ENCODE results near the gene DSE.
A peak's percentile ranks its signal among the peaks of the same experiment; 100 is the strongest.

DSE gene

GRCh38 chr6:116362276-116362675 is 8.5 kb upstream of the DSE start:
- no peak for DNase-seq (ENCODE audit: low read depth)

- DNase-seq (ENCODE audit: low read depth): no peak
Observed at GRCh38 chr6:116363759-116364158, 7.0 kb upstream of the DSE start.

GRCh38 chr6:116364321-116364720 is 6.4 kb upstream of the DSE start:
- DNase-seq (ENCODE audit: low read depth): no peak

GRCh38 chr6:116365743-116366142 is 5.0 kb upstream of the DSE start:
- DNase-seq (ENCODE audit: low read depth): no peak

- DNase-seq (ENCODE audit: low read depth): no peak
Observed at GRCh38 chr6:116366740-116367275, 3.9 kb upstream of the DSE start.

GRCh38 chr6:116369540-116369939 is 1.2 kb upstream of the DSE start:
- DNase-seq (ENCODE audit: low read depth): no peak

GRCh38 chr6:116369964-116370759 is 585 bp upstream of the DSE start:
- no peak for DNase-seq (ENCODE audit: low read depth)

GRCh38 chr6:116371120-116371917 is 572 bp downstream of the DSE start:
- peak; percentile 5 for DNase-seq (ENCODE audit: low read depth)

- no peak for DNase-seq (ENCODE audit: low read depth)
Observed at GRCh38 chr6:116371918-116372209, 1.1 kb downstream of the DSE start.

- DNase-seq (ENCODE audit: low read depth): no peak
Observed at GRCh38 chr6:116373300-116373699, 2.6 kb downstream of the DSE start.

GRCh38 chr6:116373940-116374339 is 3.2 kb downstream of the DSE start:
- DNase-seq (ENCODE audit: low read depth): no peak

- no peak for DNase-seq (ENCODE audit: low read depth)
Observed at GRCh38 chr6:116374586-116374985, 3.8 kb downstream of the DSE start.

GRCh38 chr6:116375262-116375661 is 4.5 kb downstream of the DSE start:
- DNase-seq (ENCODE audit: low read depth): no peak

GRCh38 chr6:116376149-116376548 is 5.4 kb downstream of the DSE start:
- no peak for DNase-seq (ENCODE audit: low read depth)

- DNase-seq (ENCODE audit: low read depth): no peak
Observed at GRCh38 chr6:116379764-116380163, 9.0 kb downstream of the DSE start.

GRCh38 chr6:116380346-116380745 is 9.6 kb downstream of the DSE start:
- DNase-seq (ENCODE audit: low read depth): no peak

- no peak for DNase-seq (ENCODE audit: low read depth)
Observed at GRCh38 chr6:116381000-116381399, 10.3 kb downstream of the DSE start.

- DNase-seq (ENCODE audit: low read depth): no peak
Observed at GRCh38 chr6:116382587-116382986, 11.8 kb downstream of the DSE start.

GRCh38 chr6:116384727-116385458 is 14.1 kb downstream of the DSE start:
- no peak for DNase-seq (ENCODE audit: low read depth)

- no peak for DNase-seq (ENCODE audit: low read depth)
Observed at GRCh38 chr6:116385459-116385802, 14.7 kb downstream of the DSE start.

GRCh38 chr6:116385921-116386320 is 15.2 kb downstream of the DSE start:
- no peak for DNase-seq (ENCODE audit: low read depth)

GRCh38 chr6:116386581-116387299 is 16.0 kb downstream of the DSE start:
- no peak for DNase-seq (ENCODE audit: low read depth)
